K562 (cell line): Measurements from ENCODE around the gene RELCH. TPM values are rescaled to one million over a fixed set of nuclear protein-coding genes. Genes with fewer than 3 reads are reported as not detected.

Experiments
- ATAC-seq: fragments of 200-7000 bp; cut with Tn5 transposase; 3 replicates; pipeline ENCODE4 v1.9.1; 2020; ENCODE audit warnings: moderate library complexity
- BruUV-seq: library from RNA; stranded (reverse); fragments of 400-500 nt; replicated peaks from 2 replicates; lab custom pipeline; 2021; lab: Mats Ljungman, UMichigan
- CTCF ChIA-PET: fragments of 300-600 bp; formaldehyde crosslinking; extraction: SDS; loops from one replicate; lab custom pipeline; 2021; ENCODE audit warnings: low intra/inter-chr PET ratio; lab: Yijun Ruan, JAX
- POLR2A ChIA-PET: fragments of 300-600, 350-650 bp; sonication (Branson Sonifier 250); formaldehyde crosslinking; extraction: SDS; loops from one replicate; lab custom pipeline; 2021; ENCODE audit warnings: antibody characterized with exemption, inconsistent platforms; lab: Yijun Ruan, JAX
- DNase-seq, 4 experiments: peaks; one replicate each; pipeline versions ENCODE4 v3.0.0 to v3.0.0-alpha.2; 2011 to 2018; ENCODE audit warnings: low spot score in 3 of 4, mixed read lengths in 3 of 4; ENCODE audit errors: extremely low read depth in 1 of 4
- FAIRE-seq: peaks from 2 replicates; lab custom pipeline; 2011; peaks lifted over from hg19 to GRCh38; lab: Jason Lieb, UNC
- H2AFZ ChIP-seq: 2 replicates; pipeline ENCODE4 v1.6.0; 2011; ENCODE audit warnings: low read depth, low read length, control low read depth, inconsistent platforms
- H3K27ac ChIP-seq: fragments of 200-600 bp; 3 replicates; pipeline ENCODE4 v1.8.0; 2011; ENCODE audit warnings: low read depth, mild to moderate bottlenecking, control low read depth, inconsistent platforms, low read length, moderate library complexity, mixed read lengths; ENCODE audit errors: extremely low read depth
- H3K27me3 ChIP-seq, 2 experiments: fragments of 300-600 bp in 1 of 2; 2 replicates in 1 of 2; 3 replicates in 1 of 2; pipeline versions ENCODE4 v1.6.0 to v1.8.0; 2011; ENCODE audit warnings: inconsistent platforms in 2 of 2, low read length in 2 of 2, mild to moderate bottlenecking in 1 of 2, mixed read lengths in 1 of 2, moderate library complexity in 1 of 2; ENCODE audit not compliant: control insufficient read depth in 2 of 2, insufficient read depth in 2 of 2
- H3K36me3 ChIP-seq: fragments of 300-600 bp; 3 replicates; pipeline ENCODE4 v1.8.0; 2011; ENCODE audit warnings: mild to moderate bottlenecking, low read length, inconsistent platforms; ENCODE audit not compliant: control insufficient read depth, insufficient read depth
- H3K4me1 ChIP-seq, 2 experiments: fragments of 200-600 bp in 1 of 2; replicated peaks in 1 of 2; 2 replicates in 1 of 2; 3 replicates in 1 of 2; pipeline versions ENCODE4 v1.5.1 to v1.8.0; 2011; ENCODE audit warnings: inconsistent platforms in 2 of 2, low read length in 2 of 2, mild to moderate bottlenecking in 1 of 2, mixed read lengths in 1 of 2, moderate library complexity in 1 of 2; ENCODE audit not compliant: control insufficient read depth in 2 of 2, insufficient read depth in 2 of 2
- H3K4me2 ChIP-seq: 2 replicates; pipeline ENCODE4 v1.6.1; 2011; ENCODE audit warnings: low read length, control low read depth, inconsistent platforms, mixed read lengths; ENCODE audit not compliant: insufficient read depth
- H3K4me3 ChIP-seq: fragments of 200-600 bp; sonication (generic), shearing (Covaris generic); 2 replicates; pipeline ENCODE4 v1.5.1; 2016; ENCODE audit warnings: control low read depth, inconsistent platforms
- H3K79me2 ChIP-seq: fragments of 200-600 bp; 3 replicates; pipeline ENCODE4 v1.8.0; 2011; ENCODE audit warnings: low read length, inconsistent platforms; ENCODE audit not compliant: control insufficient read depth, insufficient read depth
- H3K9ac ChIP-seq, 2 experiments: 2 replicates each; pipeline versions ENCODE4 v1.6.0 to v1.6.1; 2011; ENCODE audit warnings: low read depth in 2 of 2, low read length in 2 of 2, control low read depth in 1 of 2, inconsistent platforms in 1 of 2, mild to moderate bottlenecking in 1 of 2, mixed read lengths in 1 of 2; ENCODE audit not compliant: insufficient read depth in 1 of 2
- H3K9me1 ChIP-seq: one replicate; pipeline ENCODE4 v1.6.0; 2011; ENCODE audit warnings: inconsistent platforms, mild to moderate bottlenecking, low read length, moderate library complexity; ENCODE audit not compliant: control insufficient read depth, insufficient read depth
- H3K9me3 ChIP-seq: replicated peaks from 2 replicates; pipeline ENCODE4 v1.5.1; 2011; ENCODE audit warnings: low read depth, low read length, inconsistent platforms; ENCODE audit not compliant: control insufficient read depth, insufficient read depth
- H4K20me1 ChIP-seq: replicated peaks from 2 replicates; pipeline ENCODE4 v1.6.1; 2011; ENCODE audit warnings: low read length, inconsistent platforms, mixed read lengths; ENCODE audit not compliant: control insufficient read depth, insufficient read depth
- CTBP1 ChIP-seq: fragments of 450-650 bp; IDR thresholded peaks from 2 replicates; pipeline ENCODE4 v1.6.1; 2016; ENCODE audit warnings: borderline replicate concordance
- DNMT1 ChIP-seq: fragments of 450-650 bp; IDR thresholded peaks from 2 replicates; pipeline ENCODE4 v1.6.1; 2016; ENCODE audit warnings: antibody characterized with exemption, mild to moderate bottlenecking
- ELF2 ChIP-seq: fragments of 250-450 bp; sonication (Bioruptor Pico); IDR thresholded peaks from 2 replicates; pipeline ENCODE4 v1.5.0; 2021; ENCODE audit warnings: mild to moderate bottlenecking
- ELF4 ChIP-seq: fragments of 450-650 bp; formaldehyde crosslinking; IDR thresholded peaks from 2 replicates; pipeline ENCODE4 v1.4.0; 2022; ENCODE audit warnings: missing genetic modification characterization
- ESRRB ChIP-seq: fragments of 250-450 bp; sonication (Bioruptor Pico); IDR thresholded peaks from 2 replicates; pipeline ENCODE4 v1.5.0; 2020; ENCODE audit warnings: mild to moderate bottlenecking, moderate library complexity, borderline replicate concordance
- FOXM1 ChIP-seq, 2 experiments: fragments of 450-650 bp in 1 of 2; sonication (generic) in 1 of 2; formaldehyde crosslinking in 1 of 2; IDR thresholded peaks; 2 replicates each; pipeline versions ENCODE4 v1.6.1 to v1.9.0; 2017 to 2022; ENCODE audit warnings: low read depth in 2 of 2, mild to moderate bottlenecking in 2 of 2, missing genetic modification reagents in 1 of 2, moderate library complexity in 1 of 2
- SMARCC2 ChIP-seq: fragments of 450-650 bp; IDR thresholded peaks from 2 replicates; pipeline ENCODE4 v1.6.1; 2017; ENCODE audit warnings: antibody characterized with exemption, moderate library complexity, mild to moderate bottlenecking, low read depth
- ZNF133 ChIP-seq: fragments of 250-450 bp; sonication (Bioruptor Pico); IDR thresholded peaks from 2 replicates; pipeline ENCODE4 v1.4.0; 2020; ENCODE audit warnings: mild to moderate bottlenecking
- WGBS: fragments of 100-300 bp; shearing (Covaris generic); methylation state at CpG from one replicate; pipeline ENCODE4 v1.1.6; 2016; ENCODE audit warnings: low coverage, mixed read lengths; ENCODE audit not compliant: insufficient coverage; ENCODE audit errors: missing lambda C conversion rate; 5-methylcytosine and 5-hydroxymethylcytosine counted together
- in situ Hi-C: fragments of 300-500 bp; cut with MboI; formaldehyde crosslinking; loops from 4 replicates; pipeline ENCODE4 v1.15.0; 2018; ENCODE audit warnings: inconsistent platforms, mixed read lengths
- intact Hi-C: fragments of 100-400 bp; cut with micrococcal nuclease; formaldehyde crosslinking; loops from 2 replicates; pipeline ENCODE4 v1.14.2; 2022
- polyA plus RNA-seq, 8 experiments: library from polyadenylated mRNA; depleted of rRNA in 4 of 8; stranded (reverse) in 5 of 8; unstranded in 3 of 8; fragments of >200 nt; fragmentation: Nextera tagmentation in 2 of 8; fragmentation: Illumina TruSeq in 1 of 8; extraction: Ambion mirVana in 2 of 8; extraction: Trizol in 1 of 8; gene quantifications; 2 replicates each; pipeline versions ENCODE4 v1.2.1 to v1.2.3, GENCODE V29; 2011 to 2014; ENCODE audit warnings: inconsistent platforms in 1 of 8, missing spikeins in 1 of 8
- total RNA-seq, 7 experiments: library from RNA; depleted of rRNA in 6 of 7; stranded (reverse); fragments of >200 nt in 6 of 7; fragmentation: Illumina TruSeq in 2 of 7; extraction: Trizol in 2 of 7; gene quantifications; 2 replicates each; pipeline versions ENCODE4 v1.2.1 to v1.2.3, GENCODE V29; 2011 to 2021; ENCODE audit warnings: low replicate concordance in 1 of 7
- TF ChIP-seq, protein P1 (sequence below): fragments of 250-450 bp; sonication (Bioruptor Pico); IDR thresholded peaks from 2 replicates; pipeline ENCODE4 v1.5.0; 2021; ENCODE audit warnings: mild to moderate bottlenecking, borderline replicate concordance

The RELCH gene
- total and polyA plus RNA-seq, 9 of the 15 experiments (the other 6 are each of a cell fraction or from before 2014, with no cell fraction given), result 1.4 to 13.6 (median 7.6) TPM

DNA sequence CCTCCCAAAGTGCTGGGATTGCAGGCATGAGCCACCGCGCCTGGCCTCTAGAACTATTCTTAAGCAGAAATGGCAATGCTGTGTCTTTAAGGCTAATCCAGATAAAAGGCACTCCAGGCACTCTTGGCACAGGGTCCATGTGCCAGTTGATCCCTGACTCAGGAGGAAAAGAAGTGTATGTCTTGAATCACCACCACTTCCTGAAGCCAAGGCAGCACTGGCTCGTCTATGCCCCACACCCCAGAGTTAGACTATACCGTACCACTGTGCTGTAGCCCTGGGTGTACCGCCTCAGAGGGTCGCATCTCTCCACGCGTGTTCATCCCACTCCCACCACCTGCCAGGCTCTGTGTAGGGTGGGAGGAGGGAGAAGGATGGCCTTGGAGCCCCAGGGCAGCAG lies 147.1 kb downstream of the RELCH start:
- DNase-seq, result no peak
- WGBS, result 26% methylated on average over 8 of the region's 8 CpGs
- Histone ChIP-seq H3K9me3 (no peaks in the 10 kb centered on the region), H3K27ac (no peak overlapping the region), H3K4me1 (no peaks in the 10 kb centered on the region), H4K20me1 (peaks cover 4% of the 10 kb centered on the region; the same call in 1 of the 2 replicates), H3K27me3 (peaks cover 21 to 59% of the 10 kb centered on the region in 2 experiments; a peak in 4 of 5 replicates), H3K9me1 (no peaks in the 10 kb centered on the region), H3K79me2 (no peaks in the 10 kb centered on the region), H3K4me3 (no peak overlapping the region), H2AFZ (no peak overlapping the region)
- BruUV-seq, result no TSS peak
- POLR2A ChIA-PET, result interaction anchor here (0.7 kb wide), 1 partner anchor 251 kb away, joined by 3 read pairs; no protein-coding TSS in a partner anchor
- CTCF ChIA-PET, result no interaction called here
- TF ChIP-seq, protein P1, sequence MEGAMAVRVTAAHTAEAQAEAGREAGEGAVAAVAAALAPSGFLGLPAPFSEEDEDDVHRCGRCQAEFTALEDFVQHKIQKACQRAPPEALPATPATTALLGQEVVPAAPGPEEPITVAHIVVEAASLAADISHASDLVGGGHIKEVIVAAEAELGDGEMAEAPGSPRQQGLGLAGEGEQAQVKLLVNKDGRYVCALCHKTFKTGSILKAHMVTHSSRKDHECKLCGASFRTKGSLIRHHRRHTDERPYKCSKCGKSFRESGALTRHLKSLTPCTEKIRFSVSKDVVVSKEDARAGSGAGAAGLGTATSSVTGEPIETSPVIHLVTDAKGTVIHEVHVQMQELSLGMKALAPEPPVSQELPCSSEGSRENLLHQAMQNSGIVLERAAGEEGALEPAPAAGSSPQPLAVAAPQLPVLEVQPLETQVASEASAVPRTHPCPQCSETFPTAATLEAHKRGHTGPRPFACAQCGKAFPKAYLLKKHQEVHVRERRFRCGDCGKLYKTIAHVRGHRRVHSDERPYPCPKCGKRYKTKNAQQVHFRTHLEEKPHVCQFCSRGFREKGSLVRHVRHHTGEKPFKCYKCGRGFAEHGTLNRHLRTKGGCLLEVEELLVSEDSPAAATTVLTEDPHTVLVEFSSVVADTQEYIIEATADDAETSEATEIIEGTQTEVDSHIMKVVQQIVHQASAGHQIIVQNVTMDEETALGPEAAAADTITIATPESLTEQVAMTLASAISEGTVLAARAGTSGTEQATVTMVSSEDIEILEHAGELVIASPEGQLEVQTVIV (CRISPR knock-in tag), result no peak
- TF ChIP-seq DNMT1 (no peak), ELF2 (CRISPR knock-in tag) (no peak), ELF4 (no peak), ESRRB (no peak), FOXM1 (IDR thresholded peaks at IDR 0.05; ENCODE audit: low read depth) (no peak), FOXM1 (CRISPR knock-in tag; IDR thresholded peaks at IDR 0.05; ENCODE audit: low read depth) (no peak), ZNF133 (CRISPR knock-in tag) (no peak), CTBP1 (no peak), SMARCC2 (no peak)
- TF ChIP-seq, all 486 proteins: peak for 0
- no peak overlapping the region for H3K4me2 ChIP-seq
- FAIRE-seq, result no peak
- no peak overlapping the region for H3K9ac ChIP-seq
- intact Hi-C loops, result no loop called here
- no peaks in the 10 kb centered on the region for H3K36me3 ChIP-seq
- ATAC-seq, result no peak
- in situ Hi-C loops, result no loop called here
